HL-60 (cell line): Measurements from ENCODE around the gene STAT2.
"Not testable (repeated sequence)": the region's sequence is repeated elsewhere in the genome, so short reads cannot be mapped to it uniquely, and the experiment has no call there.

Source experiments
- DNase-seq, 2 experiments: peaks; one replicate each; pipeline ENCODE4 v3.0.0-alpha.2; 2010 to 2020; ENCODE audit warnings: low read depth in 1 of 2, low spot score in 1 of 2
- H3K27ac ChIP-seq: fragments of 250-450 bp; sonication (Bioruptor Pico); replicated peaks from 2 replicates; pipeline ENCODE4 v1.5.1; 2020; ENCODE audit warnings: mild to moderate bottlenecking, moderate library complexity
- H3K27me3 ChIP-seq: fragments of 250-450 bp; sonication (Bioruptor Pico); 2 replicates; pipeline ENCODE4 v1.5.1; 2021; ENCODE audit warnings: mild to moderate bottlenecking, moderate library complexity; ENCODE audit not compliant: insufficient read depth, poor library complexity, severe bottlenecking
- H3K4me3 ChIP-seq: replicated peaks from 2 replicates; pipeline ENCODE4 v1.5.1; 2011; ENCODE audit warnings: mild to moderate bottlenecking, control low read depth, low read length; ENCODE audit not compliant: insufficient read depth
- CTCF ChIP-seq: IDR thresholded peaks from one replicate; pipeline ENCODE4 v1.5.1; 2011; ENCODE audit warnings: low read length, control low read depth, inconsistent platforms; ENCODE audit not compliant: insufficient read depth
- GABPA ChIP-seq: IDR thresholded peaks from 2 replicates; pipeline ENCODE4 v1.6.1; 2012; ENCODE audit warnings: low read depth
- POLR2AphosphoS5 ChIP-seq: IDR thresholded peaks from 2 replicates; pipeline ENCODE4 v1.6.1; 2012; ENCODE audit warnings: low read depth
- REST ChIP-seq: IDR thresholded peaks from 2 replicates; pipeline ENCODE4 v1.6.1; 2012; ENCODE audit warnings: low read depth; ENCODE audit not compliant: insufficient replicate concordance
- SPI1 ChIP-seq: IDR thresholded peaks from 2 replicates; pipeline ENCODE4 v1.6.1; 2012; ENCODE audit warnings: low read depth, mild to moderate bottlenecking, borderline replicate concordance

Gene STAT2

GRCh38 chr12:56336361-56337167 lies 23.3 kb downstream of the STAT2 start:
- H3K4me3 ChIP-seq, result no peak overlapping the region
- DNase-seq, result peak; percentile 76 to 98
- peak overlapping the region; percentile 63 for H3K27ac ChIP-seq
- no peaks in the 10 kb centered on the region for H3K27me3 ChIP-seq
- TF ChIP-seq REST (no peak), POLR2AphosphoS5 (no peak)

GRCh38 chr12:56335527-56335926 lies 24.4 kb downstream of the STAT2 start:
- H3K27me3 ChIP-seq, DNase-seq, H3K27ac ChIP-seq, H3K4me3 ChIP-seq: not testable (repeated sequence)

GRCh38 chr12:56334490-56334793 lies 25.5 kb downstream of the STAT2 start:
- Histone ChIP-seq H3K4me3 (peak overlapping the region; percentile 64), H3K27me3 (no peaks in the 10 kb centered on the region), H3K27ac (peak overlapping the region; percentile 97)
- TF ChIP-seq REST (no peak), GABPA (no peak), CTCF (no peak), SPI1 (no peak), POLR2AphosphoS5 (no peak)
- no peak for DNase-seq

GRCh38 chr12:56333679-56334489 lies 26.0 kb downstream of the STAT2 start, which contains the start of gene PAN2:
Gene PAN2 (minus strand): TSS chr12:56334000. CDS start chr12:56333094, 906 bp downstream.
- TF ChIP-seq GABPA, result peak; percentile 55; the same call in 1 of the 2 replicates
- no peak for TF ChIP-seq REST
- peak; percentile 37 for TF ChIP-seq CTCF
- TF ChIP-seq POLR2AphosphoS5, result peak; percentile 89
- no peak for TF ChIP-seq SPI1
- Histone ChIP-seq H3K27ac (peak within 1 kb of the TSS; percentile 97), H3K27me3 (no peaks in the 10 kb centered on the region), H3K4me3 (peak within 1 kb of the TSS; percentile 64)
- peak; percentile 99 for DNase-seq
